Motor neuron (in vitro differentiated cells): ENCODE measurements around the gene DGKH. TPM values are rescaled to one million over a fixed set of nuclear protein-coding genes. Genes with fewer than 3 reads are reported as not detected.

Experiments used
- ATAC-seq, 8 experiments: fragments of 200-7000 bp; cut with Tn5 transposase; replicated peaks in 6 of 8; 2 replicates each; pipeline ENCODE4 v1.8.0; 2021; ENCODE audit warnings: mild to moderate bottlenecking in 8 of 8, moderate library complexity in 8 of 8
- H3K27ac ChIP-seq, 2 donors: fragments of 250-450 bp; sonication (Bioruptor Pico); 2 replicates each; pipeline ENCODE4 v1.9.0; 2021; ENCODE audit warnings: antibody characterized with exemption in 2 of 2, mild to moderate bottlenecking in 2 of 2, moderate library complexity in 1 of 2
- H3K4me1 ChIP-seq, 2 donors: fragments of 250-450 bp; sonication (Bioruptor Pico); replicated peaks in 1 of 2; 2 replicates each; pipeline ENCODE4 v1.6.1; 2021; ENCODE audit warnings: antibody characterized with exemption in 2 of 2, mild to moderate bottlenecking in 2 of 2, moderate library complexity in 1 of 2
- H3K4me3 ChIP-seq, 5 donors: fragments of 250-450 bp; sonication (Bioruptor Pico); 2 replicates each; pipeline ENCODE4 v1.9.0; 2021; ENCODE audit warnings: antibody characterized with exemption in 5 of 5, mild to moderate bottlenecking in 5 of 5, moderate library complexity in 4 of 5
- WGBS, 10 experiments: fragments of 450-650 bp; shearing (Covaris generic); methylation state at CpG; one replicate each; pipeline ENCODE4 v1.0.0; 2022; 5-methylcytosine and 5-hydroxymethylcytosine counted together
- in situ Hi-C, 9 experiments: fragments of 400-800 bp; cut with MboI; loops; one replicate each; pipeline ENCODE4 v1.15.0; 2021; ENCODE audit warnings: low sequenced_read_pairs in 9 of 9, low pct_unique_long_range_greater_than_20kb in 2 of 9; ENCODE audit not compliant: unreplicated experiment in 9 of 9
- total RNA-seq, 8 experiments: library from RNA; unstranded; fragments of 300-600 nt; gene quantifications; 2 replicates each; pipeline versions ENCODE4 v1.2.3 to v1.2.4, GENCODE V29; 2022

Gene DGKH
- total RNA-seq, 8 experiments from 2014 or later = 4.7 to 14.9 (median 7.4) TPM

- ATAC-seq = peak in 1 of 8 experiments; percentile 36
- in situ Hi-C loops = no loop called here
- Histone ChIP-seq H3K4me3 (no peak overlapping the region), H3K4me1 (no peaks in the 10 kb centered on the region), H3K27ac (no peak overlapping the region)
- WGBS, 10 experiments = 86 to 100% (median 100%) methylated on average over 1 of the region's 1 CpG; no CpG with 5 or more reads in 2 of the 10 experiments
These were observed 190.7 kb downstream of the DGKH start for GRCh38 chr13:42239161-42239560.

GRCh38 chr13:42239644-42240043, 191.2 kb downstream of the DGKH start:
- no peaks in the 10 kb centered on the region for H3K4me1 ChIP-seq
- in situ Hi-C loops = no loop called here
- no peak for ATAC-seq
- H3K4me3 ChIP-seq = no peak overlapping the region
- no peak overlapping the region for H3K27ac ChIP-seq

- Histone ChIP-seq H3K27ac (no peak overlapping the region), H3K4me3 (no peak overlapping the region), H3K4me1 (no peaks in the 10 kb centered on the region)
- no peak for ATAC-seq
- WGBS, 10 experiments = 80 to 100% (median 98%) methylated on average over 1 to 8 of the region's 8 CpGs
- in situ Hi-C loops = no loop called here
These were observed 198.1 kb downstream of the DGKH start for GRCh38 chr13:42246541-42246940.

- Histone ChIP-seq H3K4me1 (no peaks in the 10 kb centered on the region), H3K27ac (no peak overlapping the region), H3K4me3 (no peak overlapping the region)
- no peak for ATAC-seq
- WGBS, 10 experiments = 17 to 100% (median 70%) methylated on average over 1 to 2 of the region's 2 CpGs; no CpG with 5 or more reads in 1 of the 10 experiments
- in situ Hi-C loops = no loop called here
These were observed 199.4 kb downstream of the DGKH start for GRCh38 chr13:42247883-42248282.

GRCh38 chr13:42255886-42256285, 207.4 kb downstream of the DGKH start:
- in situ Hi-C loops = no loop called here
- 8 to 100% (median 73%) methylated on average over 2 to 5 of the region's 5 CpGs; no CpG with 5 or more reads in 1 of the 10 experiments for WGBS, 10 experiments
- no peak overlapping the region for H3K27ac ChIP-seq
- no peak for ATAC-seq
- H3K4me3 ChIP-seq = no peak overlapping the region
- no peaks in the 10 kb centered on the region for H3K4me1 ChIP-seq

GRCh38 chr13:42258747-42259146, 210.3 kb downstream of the DGKH start:
- in situ Hi-C loops = no loop called here
- H3K27ac ChIP-seq = no peak overlapping the region
- H3K4me1 ChIP-seq = no peaks in the 10 kb centered on the region
- no peak overlapping the region for H3K4me3 ChIP-seq
- ATAC-seq = no peak
- WGBS, 10 experiments = 7 to 100% (median 56%) methylated on average over 1 to 4 of the region's 5 CpGs; no CpG with 5 or more reads in 4 of the 10 experiments

- no peaks in the 10 kb centered on the region for H3K4me1 ChIP-seq
- in situ Hi-C loops = no loop called here
- WGBS, 10 experiments = 0 to 86% (median 49%) methylated on average over 1 to 4 of the region's 4 CpGs; no CpG with 5 or more reads in 2 of the 10 experiments
- H3K27ac ChIP-seq = no peak overlapping the region
- ATAC-seq = no peak
- H3K4me3 ChIP-seq = no peak overlapping the region
These were observed 211.1 kb downstream of the DGKH start for GRCh38 chr13:42259515-42259914.

GRCh38 chr13:42260903-42261654, 212.6 kb downstream of the DGKH start:
- no peaks in the 10 kb centered on the region for H3K4me1 ChIP-seq
- WGBS, 10 experiments = 46 to 93% (median 89%) methylated on average over 2 to 7 of the region's 8 CpGs; no CpG with 5 or more reads in 1 of the 10 experiments

GRCh38 chr13:42266473-42266872, 218.0 kb downstream of the DGKH start:
- WGBS, 10 experiments = 43 to 100% (median 89%) methylated on average over 1 to 3 of the region's 3 CpGs; no CpG with 5 or more reads in 1 of the 10 experiments
- H3K4me1 ChIP-seq = peaks cover 3 to 5% of the 10 kb centered on the region in 2 donors
- in situ Hi-C loops = no loop called here
- no peak overlapping the region for H3K4me3 ChIP-seq
- no peak for ATAC-seq
- no peak overlapping the region for H3K27ac ChIP-seq

More at GRCh38 chr13:42260903-42261654, 212.6 kb downstream of the DGKH start:
- no peak for ATAC-seq
- Histone ChIP-seq H3K4me3 (no peak overlapping the region), H3K27ac (no peak overlapping the region)
- in situ Hi-C loops = no loop called here

- no peak for ATAC-seq
- H3K4me3 ChIP-seq = peak overlapping the region in 2 of 5 donors; percentile 70 to 77
- H3K4me1 ChIP-seq = peaks cover 17 to 19% of the 10 kb centered on the region in 2 donors
- in situ Hi-C loops = no loop called here
- no peak overlapping the region for H3K27ac ChIP-seq
- WGBS, 10 experiments = 81 to 100% (median 95%) methylated on average over 3 to 6 of the region's 6 CpGs; no CpG with 5 or more reads in 1 of the 10 experiments
These were observed 221.9 kb downstream of the DGKH start for GRCh38 chr13:42270160-42270856.

- 48 to 100% (median 83%) methylated on average over 2 to 6 of the region's 6 CpGs; no CpG with 5 or more reads in 1 of the 10 experiments for WGBS, 10 experiments
- Histone ChIP-seq H3K27ac (peak overlapping the region; percentile 86 to 87), H3K4me3 (peak overlapping the region; percentile 52 to 88 (median 70)), H3K4me1 (peaks cover 17 to 19% of the 10 kb centered on the region in 2 donors)
- in situ Hi-C loops = no loop called here
- no peak for ATAC-seq
These were observed 222.4 kb downstream of the DGKH start for GRCh38 chr13:42270857-42271215.

GRCh38 chr13:42271337-42272114, 223.1 kb downstream of the DGKH start:
- Histone ChIP-seq H3K4me3 (peak overlapping the region; percentile 52 to 88 (median 70)), H3K4me1 (peaks cover 17 to 19% of the 10 kb centered on the region in 2 donors), H3K27ac (peak overlapping the region; percentile 95 to 96)
- in situ Hi-C loops = no loop called here
- WGBS, 10 experiments = 0 to 8% (median 1%) methylated on average over 2 to 16 of the region's 57 CpGs; no CpG with 5 or more reads in 2 of the 10 experiments
- ATAC-seq = peak; percentile 88 to 92 (median 90)
